Mammary epithelial cell (primary cell): Measurements from ENCODE around the gene OSBP2.

Experiments used
- CTCF ChIP-seq, 2 donors: IDR thresholded peaks in 1 of 2; conservative IDR thresholded peaks in 1 of 2; 2 replicates each; pipeline ENCODE4 v1.5.1; 2011 to 2012; ENCODE audit warnings: inconsistent platforms in 2 of 2, low read length in 2 of 2, mild to moderate bottlenecking in 2 of 2, control low read depth in 1 of 2, low read depth in 1 of 2; ENCODE audit not compliant: insufficient read depth in 1 of 2; ENCODE audit errors: extremely low read depth in 1 of 2
- EZH2 ChIP-seq: IDR thresholded peaks from 2 replicates; pipeline ENCODE4 v1.6.1; 2012; ENCODE audit warnings: low read length, inconsistent platforms, borderline replicate concordance

- TF ChIP-seq CTCF (conservative IDR thresholded peaks at IDR 0.05 in 1 of 2, IDR thresholded peaks at IDR 0.05 in 1 of 2; ENCODE audit: extremely low read depth in 1 of 2, insufficient read depth in 1 of 2, low read depth in 1 of 2, low read length in 2 of 2) (no peak), EZH2 (no peak)
Measured at GRCh38 chr22:30744224-30744623, 49.5 kb downstream of the OSBP2 start.
